BLaER1 treated with 17β-estradiol and CSF1 and Interleukin-3, amounts not matched to agents 10 nM and 100 nM (cell line): ENCODE measurements around the gene HDAC11.

Experiments used
- H3K27ac ChIP-seq, 11 experiments: shearing (Covaris generic); formaldehyde crosslinking; 2 replicates each; pipeline ENCODE4 v1.8.1; 2022
- H3K27me3 ChIP-seq, 11 experiments: shearing (Covaris generic); formaldehyde crosslinking; 2 replicates each; pipeline ENCODE4 v1.8.1; 2022
- H3K36me3 ChIP-seq, 11 experiments: shearing (Covaris generic); formaldehyde crosslinking; 2 replicates each; pipeline ENCODE4 v1.8.1; 2022
- H3K4me1 ChIP-seq, 10 experiments: shearing (Covaris generic); formaldehyde crosslinking; 2 replicates each; pipeline ENCODE4 v1.8.1; 2022
- H3K4me2 ChIP-seq, 11 experiments: shearing (Covaris generic); formaldehyde crosslinking; 2 replicates each; pipeline ENCODE4 v1.8.1; 2022
- H3K4me3 ChIP-seq, 10 experiments: shearing (Covaris generic); formaldehyde crosslinking; 2 replicates each; pipeline ENCODE4 v1.8.1; 2022
- H3K9ac ChIP-seq, 11 experiments: shearing (Covaris generic); formaldehyde crosslinking; 2 replicates each; pipeline ENCODE4 v1.8.1; 2022
- H3K9me3 ChIP-seq, 11 experiments: shearing (Covaris generic); formaldehyde crosslinking; replicated peaks in 1 of 11; 2 replicates each; pipeline ENCODE4 v1.8.1; 2022
- H4K20me1 ChIP-seq, 11 experiments: shearing (Covaris generic); formaldehyde crosslinking; 2 replicates each; pipeline ENCODE4 v1.8.1; 2022
- Cebpa-rat ChIP-seq, 11 experiments: shearing (Covaris generic); IDR thresholded peaks; 2 replicates each; pipeline ENCODE4 v1.8.1; 2022

HDAC11 gene

GRCh38 chr3:13513913-13514517 lies 33.9 kb downstream of the HDAC11 start:
- no peak for TF ChIP-seq Cebpa-rat (IDR thresholded peaks at IDR 0.05)
- Histone ChIP-seq H3K4me2 (peak overlapping the region in 2 of 11 experiments; percentile 7 to 15; a peak in 1 of 22 replicates), H3K9ac (no peak overlapping the region), H3K27ac (no peak overlapping the region), H4K20me1 (no peaks in the 10 kb centered on the region; a peak in 1 of 22 replicates), H3K36me3 (no peaks in the 10 kb centered on the region), H3K4me3 (no peak overlapping the region), H3K4me1 (peaks cover 0 to 39% (median 26%) of the 10 kb centered on the region in 10 experiments; a peak in 17 of 20 replicates), H3K9me3 (no peaks in the 10 kb centered on the region), H3K27me3 (no peaks in the 10 kb centered on the region)

DNA sequence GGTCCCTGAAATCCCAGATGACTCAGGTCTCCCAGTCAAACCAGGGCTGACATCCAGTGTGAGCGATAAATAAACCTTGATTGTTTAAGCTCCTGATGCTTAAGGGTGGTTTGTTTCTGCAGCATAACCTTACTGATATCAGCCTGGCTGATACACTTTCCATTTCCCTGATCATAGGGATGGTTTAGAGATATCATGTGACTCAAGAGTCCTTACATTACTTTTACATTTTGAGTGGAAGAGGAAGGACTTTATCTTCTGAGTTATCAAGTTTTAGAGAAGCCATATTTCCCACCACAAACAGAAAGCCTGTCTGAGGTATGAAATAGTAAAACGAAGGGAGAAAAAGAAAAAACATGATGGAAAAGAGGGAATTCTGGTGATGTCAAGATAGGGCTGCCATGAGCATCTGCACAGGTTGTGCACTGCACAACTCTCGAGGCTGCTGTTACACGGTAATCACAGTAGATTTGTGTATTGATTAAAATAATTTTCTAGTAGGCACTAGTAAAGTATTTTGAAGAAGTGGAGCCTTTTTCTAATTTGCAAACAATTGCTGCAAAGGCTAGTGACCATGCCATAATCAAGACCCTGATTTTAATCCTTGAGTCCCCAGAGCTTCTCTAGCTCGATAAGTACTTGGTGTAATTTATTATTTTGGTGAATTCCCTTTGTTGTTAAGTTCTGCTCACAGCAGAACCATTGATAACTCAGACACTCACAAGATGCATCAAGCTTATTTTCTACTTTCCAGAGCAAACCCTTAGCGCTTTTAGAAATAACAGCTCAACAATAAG lies 34.7 kb downstream of the HDAC11 start:
- no peaks in the 10 kb centered on the region for H3K36me3 ChIP-seq
- no peak overlapping the region for H3K9ac ChIP-seq

DNA sequence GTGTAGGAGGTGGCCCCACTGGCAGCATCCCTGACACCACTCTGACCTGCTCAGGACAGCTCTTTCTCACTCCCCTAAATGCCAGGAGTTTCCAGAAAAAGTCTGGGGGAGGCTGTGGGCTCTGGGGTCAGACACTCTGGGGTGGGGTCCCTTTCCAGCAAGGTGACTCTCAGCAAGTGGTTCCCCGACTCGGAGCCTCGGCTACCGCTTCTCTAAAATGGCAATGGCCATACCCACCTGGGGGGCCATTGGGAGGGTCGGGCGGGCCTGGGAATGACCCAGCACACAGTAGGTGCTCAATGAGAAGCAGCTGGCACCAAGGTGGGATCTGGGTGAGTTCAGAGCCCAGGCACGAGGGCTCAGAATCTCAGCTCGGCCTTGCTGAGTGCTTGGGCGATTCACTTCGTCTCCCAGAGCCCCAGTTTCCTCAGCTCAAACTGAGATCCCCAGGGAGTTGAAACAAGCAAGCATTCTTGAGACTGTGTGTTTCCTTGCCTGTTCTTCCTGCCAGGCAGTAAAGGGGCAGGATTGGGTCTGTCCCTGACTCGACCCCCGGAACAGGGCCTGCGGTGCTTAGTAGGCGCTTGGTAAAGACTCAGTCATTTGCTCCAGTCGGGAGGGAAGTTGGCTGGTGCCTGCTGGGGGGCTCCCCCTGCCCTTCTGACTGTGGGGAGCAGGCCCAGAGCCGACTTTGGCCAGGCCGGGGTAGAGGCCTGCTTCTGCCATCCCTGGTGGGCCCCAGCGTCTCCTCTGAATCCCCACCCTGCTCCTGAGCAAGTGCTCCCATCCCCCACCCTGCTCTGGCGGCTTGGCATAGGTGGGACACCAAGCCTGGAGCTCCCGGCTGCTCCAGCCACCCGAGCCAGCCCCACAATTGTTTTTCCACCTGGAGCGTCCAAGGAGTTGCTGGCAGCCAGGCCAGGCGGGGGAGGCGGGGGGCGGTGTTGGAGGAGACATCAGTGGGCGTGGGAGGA lies 36.0 kb downstream of the HDAC11 start:
- Histone ChIP-seq H4K20me1 (no peaks in the 10 kb centered on the region), H3K4me3 (no peak overlapping the region), H3K36me3 (no peaks in the 10 kb centered on the region), H3K4me1 (peaks cover 0 to 39% (median 26%) of the 10 kb centered on the region in 10 experiments; a peak in 17 of 20 replicates), H3K9me3 (no peaks in the 10 kb centered on the region), H3K4me2 (peak overlapping the region in 10 of 11 experiments; percentile 31 to 76 (median 69); a peak in 19 of 22 replicates), H3K27me3 (no peaks in the 10 kb centered on the region), H3K9ac (peak overlapping the region in 4 of 11 experiments; percentile 21 to 55 (median 31); a peak in 5 of 22 replicates), H3K27ac (peak overlapping the region in 6 of 11 experiments; percentile 9 to 62 (median 32); a peak in 11 of 22 replicates)
- no peak for TF ChIP-seq Cebpa-rat (IDR thresholded peaks at IDR 0.05)

More for the DNA sequence above, 34.7 kb downstream of the HDAC11 start:
- no peaks in the 10 kb centered on the region for H4K20me1 ChIP-seq
- H3K27me3 ChIP-seq: no peaks in the 10 kb centered on the region
- H3K27ac ChIP-seq: no peak overlapping the region
- H3K4me3 ChIP-seq: no peak overlapping the region
- H3K4me2 ChIP-seq: 0 out of 22 replicates have a peak overlapping the region, but pooled peaks of 1 of the 11 experiments have one; percentile 7
- TF ChIP-seq Cebpa-rat (IDR thresholded peaks at IDR 0.05): no peak
- H3K4me1 ChIP-seq: peaks cover 0 to 39% (median 26%) of the 10 kb centered on the region in 10 experiments; a peak in 17 of 20 replicates
- H3K9me3 ChIP-seq: no peaks in the 10 kb centered on the region

DNA sequence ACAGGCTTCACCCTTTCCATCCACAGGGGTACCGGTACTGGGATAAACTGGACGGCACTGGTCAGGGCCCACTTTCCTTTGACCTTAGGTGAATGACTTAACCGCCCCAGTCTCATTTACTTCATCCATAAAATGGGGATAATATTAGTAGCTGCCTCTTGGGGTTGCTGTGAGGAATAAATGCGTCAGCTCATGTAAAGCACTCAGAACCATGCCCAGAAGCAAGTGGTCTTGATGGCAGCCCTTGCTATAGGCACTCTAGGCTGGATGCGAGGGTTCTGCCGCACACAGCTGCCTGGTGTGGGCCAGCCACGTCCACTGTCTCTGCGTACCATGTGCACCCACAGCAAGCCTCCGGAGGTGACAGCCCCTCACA lies 36.6 kb downstream of the HDAC11 start:
- H3K27me3 ChIP-seq: no peaks in the 10 kb centered on the region
- H4K20me1 ChIP-seq: no peaks in the 10 kb centered on the region

GRCh38 chr3:13517253-13517977 lies 37.3 kb downstream of the HDAC11 start:
- H3K27me3 ChIP-seq: no peaks in the 10 kb centered on the region
- peaks cover 0 to 39% (median 26%) of the 10 kb centered on the region in 10 experiments; a peak in 17 of 20 replicates for H3K4me1 ChIP-seq
- H3K4me3 ChIP-seq: no peak overlapping the region
- peak overlapping the region in 2 of 11 experiments; percentile 9 to 35; a peak in 1 of 22 replicates for H3K27ac ChIP-seq
- no peaks in the 10 kb centered on the region for H4K20me1 ChIP-seq
- peak overlapping the region in 3 of 11 experiments; percentile 25 to 35 (median 29); a peak in 2 of 22 replicates for H3K9ac ChIP-seq
- H3K4me2 ChIP-seq: peak overlapping the region in 8 of 11 experiments; percentile 58 to 76 (median 70); a peak in 15 of 22 replicates
- no peaks in the 10 kb centered on the region for H3K36me3 ChIP-seq
- no peak for TF ChIP-seq Cebpa-rat (IDR thresholded peaks at IDR 0.05)
- peaks cover 0 to 13% (median 4%) of the 10 kb centered on the region in 11 experiments; a peak in 9 of 22 replicates for H3K9me3 ChIP-seq

More for the DNA sequence above, 36.6 kb downstream of the HDAC11 start:
- Histone ChIP-seq H3K9me3 (peaks cover 0 to 6% (median 0%) of the 10 kb centered on the region in 11 experiments; a peak in 8 of 22 replicates), H3K4me3 (no peak overlapping the region), H3K9ac (peak overlapping the region in 3 of 11 experiments; percentile 29 to 35 (median 34); a peak in 2 of 22 replicates), H3K27ac (peak overlapping the region in 3 of 11 experiments; percentile 9 to 62 (median 44); a peak in 4 of 22 replicates), H3K4me2 (peak overlapping the region in 10 of 11 experiments; percentile 31 to 76 (median 69); a peak in 19 of 22 replicates), H3K4me1 (peaks cover 0 to 39% (median 26%) of the 10 kb centered on the region in 10 experiments; a peak in 17 of 20 replicates), H3K36me3 (no peaks in the 10 kb centered on the region)
- no peak for TF ChIP-seq Cebpa-rat (IDR thresholded peaks at IDR 0.05)

DNA sequence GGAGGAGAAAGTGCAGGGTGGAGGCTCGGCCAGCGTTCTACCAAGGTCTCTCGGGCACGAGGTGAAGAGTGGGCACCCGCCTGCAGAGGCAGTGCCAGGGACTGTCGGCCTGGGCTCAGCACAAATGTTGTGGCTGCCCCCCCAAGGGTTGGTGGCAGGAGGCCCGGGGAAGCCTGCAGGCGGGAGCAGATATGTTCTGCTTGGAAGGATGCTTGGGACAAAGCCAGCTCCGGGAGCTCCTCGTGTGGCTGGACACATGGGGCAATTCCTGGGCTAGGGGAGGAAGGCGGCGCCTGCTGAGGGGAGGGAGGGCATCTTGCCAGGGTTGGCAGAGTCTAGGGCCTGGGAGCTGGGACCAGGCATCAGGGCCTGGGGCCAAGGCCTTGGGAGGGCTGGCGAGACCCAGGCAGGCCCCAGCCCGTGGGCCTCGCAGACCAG lies 38.4 kb downstream of the HDAC11 start:
- no peak overlapping the region for H3K4me3 ChIP-seq
- H4K20me1 ChIP-seq: no peaks in the 10 kb centered on the region
- no peak for TF ChIP-seq Cebpa-rat (IDR thresholded peaks at IDR 0.05)
- H3K4me2 ChIP-seq: 0 out of 22 replicates have a peak overlapping the region, but pooled peaks of 1 of the 11 experiments have one; percentile 73
- peaks cover 0 to 39% (median 26%) of the 10 kb centered on the region in 10 experiments; a peak in 17 of 20 replicates for H3K4me1 ChIP-seq
- peaks cover 0 to 14% (median 5%) of the 10 kb centered on the region in 11 experiments; a peak in 10 of 22 replicates for H3K9me3 ChIP-seq
- no peaks in the 10 kb centered on the region for H3K36me3 ChIP-seq
- no peaks in the 10 kb centered on the region for H3K27me3 ChIP-seq
- H3K9ac ChIP-seq: no peak overlapping the region
- H3K27ac ChIP-seq: no peak overlapping the region

DNA sequence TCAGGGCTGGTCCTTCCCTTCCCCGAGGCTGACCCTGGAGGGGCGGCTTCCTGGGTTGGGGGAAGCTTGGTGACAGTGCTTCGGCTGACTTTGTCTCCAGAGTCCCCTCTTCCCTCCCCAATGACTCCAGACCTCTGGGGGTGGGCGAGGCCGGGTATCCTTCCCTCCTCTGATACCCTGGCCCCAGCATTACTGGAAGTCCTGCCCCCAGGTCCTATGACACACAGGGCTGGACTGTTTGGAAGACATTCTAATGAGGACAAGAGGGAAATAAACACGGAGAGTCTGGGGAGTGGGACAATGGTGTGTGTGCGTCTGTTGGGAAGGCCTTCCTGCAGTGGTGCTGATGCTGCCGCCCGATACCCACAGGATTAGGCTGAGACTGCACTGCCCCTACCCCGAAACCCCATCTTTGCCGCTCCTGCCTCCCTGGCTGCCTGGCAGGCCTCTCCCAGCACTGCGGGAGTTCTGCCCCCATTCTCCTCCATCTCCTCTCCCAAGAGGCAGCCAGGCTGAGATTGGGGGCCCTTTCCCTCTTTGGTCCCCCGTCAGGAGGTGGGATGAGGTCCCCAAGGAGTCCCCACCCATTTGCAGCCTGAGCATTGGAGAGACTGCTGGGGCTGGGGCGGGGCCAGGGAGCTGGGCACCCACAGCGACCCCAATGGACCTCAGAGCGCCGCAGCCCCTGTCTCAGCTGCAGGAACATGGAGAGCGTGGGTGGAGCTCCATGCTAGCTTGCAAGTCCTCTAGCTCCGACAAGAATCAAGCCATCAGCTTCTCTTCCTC lies 39.1 kb downstream of the HDAC11 start:
- Histone ChIP-seq H3K9ac (no peak overlapping the region), H3K27ac (no peak overlapping the region), H3K9me3 (peaks cover 0 to 14% (median 5%) of the 10 kb centered on the region in 11 experiments; a peak in 10 of 22 replicates), H3K4me3 (no peak overlapping the region), H3K4me1 (peaks cover 0 to 33% (median 25%) of the 10 kb centered on the region in 10 experiments; a peak in 17 of 20 replicates), H3K36me3 (no peaks in the 10 kb centered on the region), H3K27me3 (no peaks in the 10 kb centered on the region), H3K4me2 (no peak overlapping the region), H4K20me1 (no peaks in the 10 kb centered on the region)
- TF ChIP-seq Cebpa-rat (IDR thresholded peaks at IDR 0.05): no peak
